ENCODE results near the gene WDR88. TPM values are rescaled to one million over a fixed set of nuclear protein-coding genes. Genes with fewer than 3 reads are reported as not detected.

The WDR88 gene
- total and polyA plus RNA-seq, 2 of the 8 experiments (the other 6 are each of a cell fraction or from before 2014, with no cell fraction given): not detected

DNA sequence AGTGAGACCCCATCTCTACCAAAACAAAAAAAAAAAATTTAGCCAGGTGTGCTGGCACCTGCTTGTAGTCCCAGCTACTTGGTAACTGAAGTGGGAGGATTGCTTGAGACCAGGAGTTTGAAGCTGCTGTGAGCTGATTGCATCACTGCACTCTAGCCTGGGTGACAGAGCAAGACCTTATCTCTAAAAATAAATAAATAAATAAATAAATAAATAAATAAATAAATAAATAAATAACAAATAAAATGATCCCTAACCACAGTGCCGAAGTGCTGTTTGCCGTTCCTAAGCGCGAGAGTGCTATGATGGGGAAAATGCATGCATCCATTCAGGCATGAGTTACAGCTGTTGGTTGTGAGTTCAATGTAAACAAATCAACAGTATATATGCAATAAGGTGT is 27.2 kb downstream of the WDR88 start (continued):
- TF ChIP-seq HDAC6 (IDR thresholded peaks at IDR 0.05; ENCODE audit: low read depth, low read length): no peak
- TF ChIP-seq SP1 (IDR thresholded peaks at IDR 0.05; ENCODE audit: low read depth, low read length): no peak
- TF ChIP-seq SIRT6 (IDR thresholded peaks at IDR 0.05; ENCODE audit: low read length): no peak
- TF ChIP-seq ZNF274 (IDR thresholded peaks at IDR 0.05; ENCODE audit: borderline replicate concordance, extremely low read depth, low read length): no peak
- TF ChIP-seq TCF12 (IDR thresholded peaks at IDR 0.05; ENCODE audit: low read depth, low read length): no peak

All from H1 (cell line).